ENCODE results near the gene UMODL1.

Gene UMODL1

GRCh38 chr21:42145569-42146272, 74.6 kb downstream of the UMODL1 start:
- Histone ChIP-seq H3K79me1 (ENCODE audit: low read length) (no peaks in the 10 kb centered on the region), H4K8ac (ENCODE audit: low read depth, low read length) (no peak overlapping the region), H3K27ac (ENCODE audit: low read depth, low read length) (no peak overlapping the region), H2BK5ac (ENCODE audit: low read depth, low read length, poor library complexity) (no peak overlapping the region), H3K14ac (ENCODE audit: low read length) (no peak overlapping the region), H3K4ac (ENCODE audit: low read depth, low read length) (no peak overlapping the region), H2BK120ac (ENCODE audit: insufficient read depth, low read length, poor library complexity) (no peak overlapping the region), H3K18ac (ENCODE audit: low read length) (no peak overlapping the region), H3K4me1 (ENCODE audit: control insufficient read depth in 1 of 2, insufficient read depth in 2 of 2, low read length in 2 of 2) (no peaks in the 10 kb centered on the region), H2AK5ac (ENCODE audit: low read length) (no peak overlapping the region), H3K23ac (ENCODE audit: low read length) (no peak overlapping the region), H3K9me3 (ENCODE audit: insufficient read depth, low read depth, low read length) (no peaks in the 10 kb centered on the region), H3K27me3 (ENCODE audit: insufficient read depth, low read length) (no peaks in the 10 kb centered on the region), H3K4me3 (ENCODE audit: low read depth, low read length) (no peak overlapping the region), H3K36me3 (ENCODE audit: control insufficient read depth in 1 of 2, insufficient read depth in 2 of 2, low read length in 2 of 2) (no peaks in the 10 kb centered on the region), H3K4me2 (ENCODE audit: low read length) (no peak overlapping the region), H3K9ac (ENCODE audit: low read length) (no peak overlapping the region), H3K79me2 (ENCODE audit: control insufficient read depth, insufficient read depth, low read length, poor library complexity) (no peaks in the 10 kb centered on the region), H2BK12ac (ENCODE audit: low read length) (no peak overlapping the region), H2AFZ (ENCODE audit: insufficient read depth, low read length, poor library complexity) (no peak overlapping the region), H4K91ac (ENCODE audit: low read depth, low read length) (no peak overlapping the region), H4K12ac (ENCODE audit: low read depth, low read length) (no peak overlapping the region)
- no CpG with 5 or more reads among the region's 15 CpGs for WGBS (ENCODE audit: extremely low coverage, insufficient coverage, insufficient read length)
- peak; percentile 71 to 93 for DNase-seq

GRCh38 chr21:42146273-42146805, 75.2 kb downstream of the UMODL1 start:
- Histone ChIP-seq H3K4me2 (ENCODE audit: low read length) (no peak overlapping the region), H4K8ac (ENCODE audit: low read depth, low read length) (no peak overlapping the region), H3K14ac (ENCODE audit: low read length) (no peak overlapping the region), H3K4me3 (ENCODE audit: low read depth, low read length) (no peak overlapping the region), H3K79me2 (ENCODE audit: control insufficient read depth, insufficient read depth, low read length, poor library complexity) (no peaks in the 10 kb centered on the region), H3K36me3 (ENCODE audit: control insufficient read depth in 1 of 2, insufficient read depth in 2 of 2, low read length in 2 of 2) (no peaks in the 10 kb centered on the region), H2AK5ac (ENCODE audit: low read length) (no peak overlapping the region), H3K27me3 (ENCODE audit: insufficient read depth, low read length) (no peaks in the 10 kb centered on the region), H2BK5ac (ENCODE audit: low read depth, low read length, poor library complexity) (no peak overlapping the region), H3K9ac (ENCODE audit: low read length) (no peak overlapping the region), H2BK12ac (ENCODE audit: low read length) (no peak overlapping the region), H3K18ac (ENCODE audit: low read length) (no peak overlapping the region), H3K9me3 (ENCODE audit: insufficient read depth, low read depth, low read length) (no peaks in the 10 kb centered on the region), H3K23ac (ENCODE audit: low read length) (no peak overlapping the region), H3K79me1 (ENCODE audit: low read length) (no peaks in the 10 kb centered on the region), H3K4me1 (ENCODE audit: control insufficient read depth in 1 of 2, insufficient read depth in 2 of 2, low read length in 2 of 2) (no peaks in the 10 kb centered on the region), H4K12ac (ENCODE audit: low read depth, low read length) (no peak overlapping the region), H2BK120ac (ENCODE audit: insufficient read depth, low read length, poor library complexity) (no peak overlapping the region), H3K27ac (ENCODE audit: low read depth, low read length) (no peak overlapping the region), H2AFZ (ENCODE audit: insufficient read depth, low read length, poor library complexity) (no peak overlapping the region), H4K91ac (ENCODE audit: low read depth, low read length) (no peak overlapping the region), H3K4ac (ENCODE audit: low read depth, low read length) (no peak overlapping the region)
- no CpG with 5 or more reads among the region's 10 CpGs for WGBS (ENCODE audit: extremely low coverage, insufficient coverage, insufficient read length)
- DNase-seq, result no peak

- Histone ChIP-seq H2AK5ac (ENCODE audit: low read length) (no peak overlapping the region), H3K9me3 (ENCODE audit: insufficient read depth, low read depth, low read length) (no peaks in the 10 kb centered on the region), H3K4me3 (ENCODE audit: low read depth, low read length) (no peak overlapping the region), H3K18ac (ENCODE audit: low read length) (no peak overlapping the region), H3K4me2 (ENCODE audit: low read length) (no peak overlapping the region), H4K91ac (ENCODE audit: low read depth, low read length) (no peak overlapping the region), H3K79me1 (ENCODE audit: low read length) (no peaks in the 10 kb centered on the region), H4K12ac (ENCODE audit: low read depth, low read length) (no peak overlapping the region), H2BK12ac (ENCODE audit: low read length) (no peak overlapping the region), H2BK120ac (ENCODE audit: insufficient read depth, low read length, poor library complexity) (no peak overlapping the region), H2BK5ac (ENCODE audit: low read depth, low read length, poor library complexity) (no peak overlapping the region), H3K4ac (ENCODE audit: low read depth, low read length) (no peak overlapping the region), H2AFZ (ENCODE audit: insufficient read depth, low read length, poor library complexity) (no peak overlapping the region), H3K4me1 (ENCODE audit: control insufficient read depth in 1 of 2, insufficient read depth in 2 of 2, low read length in 2 of 2) (no peaks in the 10 kb centered on the region), H3K14ac (ENCODE audit: low read length) (no peak overlapping the region), H3K23ac (ENCODE audit: low read length) (no peak overlapping the region), H3K79me2 (ENCODE audit: control insufficient read depth, insufficient read depth, low read length, poor library complexity) (no peaks in the 10 kb centered on the region), H3K36me3 (ENCODE audit: control insufficient read depth in 1 of 2, insufficient read depth in 2 of 2, low read length in 2 of 2) (no peaks in the 10 kb centered on the region), H3K9ac (ENCODE audit: low read length) (no peak overlapping the region), H4K8ac (ENCODE audit: low read depth, low read length) (no peak overlapping the region), H3K27me3 (ENCODE audit: insufficient read depth, low read length) (no peaks in the 10 kb centered on the region), H3K27ac (ENCODE audit: low read depth, low read length) (no peak overlapping the region)
- WGBS (ENCODE audit: extremely low coverage, insufficient coverage, insufficient read length), result no CpG with 5 or more reads among the region's 19 CpGs
- no peak for DNase-seq
These were observed 75.7 kb downstream of the UMODL1 start for GRCh38 chr21:42146821-42147220.

- Histone ChIP-seq H2BK120ac (ENCODE audit: insufficient read depth, low read length, poor library complexity) (no peak overlapping the region), H4K8ac (ENCODE audit: low read depth, low read length) (no peak overlapping the region), H3K18ac (ENCODE audit: low read length) (no peak overlapping the region), H3K4me1 (ENCODE audit: control insufficient read depth in 1 of 2, insufficient read depth in 2 of 2, low read length in 2 of 2) (no peaks in the 10 kb centered on the region), H3K27ac (ENCODE audit: low read depth, low read length) (no peak overlapping the region), H3K4me2 (ENCODE audit: low read length) (no peak overlapping the region), H3K4me3 (ENCODE audit: low read depth, low read length) (no peak overlapping the region), H4K12ac (ENCODE audit: low read depth, low read length) (no peak overlapping the region), H3K23ac (ENCODE audit: low read length) (no peak overlapping the region), H3K79me2 (ENCODE audit: control insufficient read depth, insufficient read depth, low read length, poor library complexity) (no peaks in the 10 kb centered on the region), H3K36me3 (ENCODE audit: control insufficient read depth in 1 of 2, insufficient read depth in 2 of 2, low read length in 2 of 2) (no peaks in the 10 kb centered on the region), H3K9ac (ENCODE audit: low read length) (no peak overlapping the region), H3K4ac (ENCODE audit: low read depth, low read length) (no peak overlapping the region), H4K91ac (ENCODE audit: low read depth, low read length) (no peak overlapping the region), H2BK5ac (ENCODE audit: low read depth, low read length, poor library complexity) (no peak overlapping the region), H3K27me3 (ENCODE audit: insufficient read depth, low read length) (no peaks in the 10 kb centered on the region), H3K79me1 (ENCODE audit: low read length) (no peaks in the 10 kb centered on the region), H2AFZ (ENCODE audit: insufficient read depth, low read length, poor library complexity) (no peak overlapping the region), H2BK12ac (ENCODE audit: low read length) (no peak overlapping the region), H2AK5ac (ENCODE audit: low read length) (no peak overlapping the region), H3K9me3 (ENCODE audit: insufficient read depth, low read depth, low read length) (no peaks in the 10 kb centered on the region), H3K14ac (ENCODE audit: low read length) (no peak overlapping the region)
- no peak for DNase-seq
- WGBS (ENCODE audit: extremely low coverage, insufficient coverage, insufficient read length), result no CpG with 5 or more reads among the region's 13 CpGs
These were observed 76.4 kb downstream of the UMODL1 start for GRCh38 chr21:42147386-42148020.

Measured in trophoblast cell (in vitro differentiated cells and primary cell).